ENCODE data around the gene TRAM2.

DNA sequence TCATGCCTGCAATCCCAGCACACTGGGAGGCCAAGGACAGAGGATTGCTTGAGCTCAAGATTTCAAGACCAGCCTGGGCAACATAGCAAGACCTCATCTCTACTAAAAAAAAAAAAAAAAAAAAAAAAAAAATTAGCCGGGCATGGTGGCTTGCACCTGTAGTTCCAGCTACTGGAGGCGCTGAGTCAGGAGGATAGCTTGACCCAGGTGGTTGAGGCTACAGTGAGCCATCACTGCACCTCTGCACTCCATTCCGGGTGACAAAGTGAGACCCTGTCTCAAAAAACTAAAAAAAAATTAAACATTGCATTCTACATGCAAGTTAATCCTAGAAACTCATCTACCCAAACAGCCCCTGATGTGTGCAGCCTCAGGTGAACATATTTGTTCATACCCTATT lies 7.3 kb upstream of the TRAM2 start:
- TF ChIP-seq CTCF (IDR thresholded peaks at IDR 0.05; ENCODE audit: control extremely low read depth in 1 of 3, insufficient read depth in 1 of 3, low read depth in 1 of 3, low read length in 3 of 3) (no peak), POLR2A (IDR thresholded peaks at IDR 0.05; ENCODE audit: control extremely low read depth in 1 of 2, low read depth in 2 of 2, low read length in 2 of 2) (no peak), USF2 (IDR thresholded peaks at IDR 0.05; ENCODE audit: low read length) (no peak), RAD21 (IDR thresholded peaks at IDR 0.05 in 1 of 2, conservative IDR thresholded peaks at IDR 0.05 in 1 of 2; ENCODE audit: low read depth in 2 of 2, low read length in 2 of 2) (no peak), CREB1 (IDR thresholded peaks at IDR 0.05) (no peak), FOSL1 (IDR thresholded peaks at IDR 0.05; ENCODE audit: insufficient read depth, low read depth, low read length) (no peak), JUND (IDR thresholded peaks at IDR 0.05; ENCODE audit: low read length) (no peak), ATF2 (IDR thresholded peaks at IDR 0.05; ENCODE audit: low read length) (no peak)
